ENCODE results near the gene OBSCN.
"Not testable (repeated sequence)": the region's sequence is repeated elsewhere in the genome, so short reads cannot be mapped to it uniquely, and the experiment has no call there.

Gene OBSCN

DNA sequence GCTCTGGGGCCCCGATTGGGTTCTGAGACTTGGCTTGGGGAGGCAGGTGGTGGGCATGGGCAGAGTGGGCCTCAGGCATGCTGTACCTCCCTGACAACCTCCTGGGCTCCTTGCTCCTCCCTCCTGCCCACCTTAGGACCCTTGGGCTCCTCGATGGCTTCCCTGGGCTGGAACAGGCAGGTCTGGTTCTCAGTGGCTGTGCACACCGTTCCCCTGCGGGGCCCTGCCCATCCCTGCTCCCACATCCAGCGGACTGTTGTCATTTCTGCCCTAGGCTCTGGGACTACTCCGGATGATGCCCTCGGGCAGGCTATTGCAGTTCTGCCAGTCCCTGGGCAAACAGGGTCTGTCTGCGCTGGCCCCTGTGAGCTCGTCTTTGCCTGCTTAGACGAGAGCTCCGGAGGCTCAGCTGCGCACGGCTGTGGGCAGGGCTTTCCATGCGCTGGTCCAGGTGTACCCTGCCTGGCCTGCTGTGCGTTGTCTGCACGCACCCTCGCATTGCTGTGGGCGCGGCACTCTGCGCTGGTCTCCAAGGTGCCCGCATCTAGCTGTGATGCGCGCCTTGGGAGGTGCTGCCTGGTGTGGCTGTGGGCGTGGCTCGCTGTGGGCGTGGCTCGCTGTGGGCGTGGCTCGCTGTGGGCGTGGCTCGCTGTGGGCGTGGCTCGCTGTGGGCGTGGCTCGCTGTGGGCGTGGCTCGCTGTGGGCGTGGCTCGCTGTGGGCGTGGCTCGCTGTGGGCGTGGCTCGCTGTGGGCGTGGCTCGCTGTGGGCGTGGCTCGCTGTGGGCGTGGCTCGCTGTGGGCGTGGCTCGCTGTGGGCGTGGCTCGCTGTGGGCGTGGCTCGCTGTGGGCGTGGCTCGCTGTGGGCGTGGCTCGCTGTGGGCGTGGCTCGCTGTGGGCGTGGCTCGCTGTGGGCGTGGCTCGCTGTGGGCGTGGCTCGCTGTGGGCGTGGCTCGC lies 34.0 kb upstream of the OBSCN start:
- H3K4me3 ChIP-seq (ENCODE audit: extremely low read depth, insufficient read depth, low read length, poor library complexity, severe bottlenecking); H3K36me3 ChIP-seq (ENCODE audit: control insufficient read depth, insufficient read depth, low read length): not testable (repeated sequence)
- 91 to 92% methylated on average over 16 to 20 of the region's 69 CpGs for WGBS, 2 experiments (ENCODE audit: insufficient coverage in 2 of 2)

GRCh38 chr1:228174482-228175315 lies 33.1 kb upstream of the OBSCN start:
- Histone ChIP-seq H3K9me3 (ENCODE audit: control insufficient read depth, low read length) (no peaks in the 10 kb centered on the region), H3K36me3 (ENCODE audit: control insufficient read depth, insufficient read depth, low read length) (peaks cover 4% of the 10 kb centered on the region), H3K4me3 (ENCODE audit: extremely low read depth, insufficient read depth, low read length, poor library complexity, severe bottlenecking) (no peak overlapping the region), H3K27ac (ENCODE audit: low read depth, low read length, severe bottlenecking) (no peak overlapping the region), H3K4me1 (ENCODE audit: control insufficient read depth, insufficient read depth, low read length, poor library complexity, severe bottlenecking) (no peaks in the 10 kb centered on the region)
- WGBS, 2 experiments (ENCODE audit: insufficient coverage in 2 of 2): 90 to 98% methylated on average over 35 to 40 of the region's 52 CpGs

More for the DNA sequence above, 34.0 kb upstream of the OBSCN start:
- not testable (repeated sequence) for H3K9me3 ChIP-seq (ENCODE audit: control insufficient read depth, low read length); H3K4me1 ChIP-seq (ENCODE audit: control insufficient read depth, insufficient read depth, low read length, poor library complexity, severe bottlenecking); H3K27ac ChIP-seq (ENCODE audit: low read depth, low read length, severe bottlenecking)

DNA sequence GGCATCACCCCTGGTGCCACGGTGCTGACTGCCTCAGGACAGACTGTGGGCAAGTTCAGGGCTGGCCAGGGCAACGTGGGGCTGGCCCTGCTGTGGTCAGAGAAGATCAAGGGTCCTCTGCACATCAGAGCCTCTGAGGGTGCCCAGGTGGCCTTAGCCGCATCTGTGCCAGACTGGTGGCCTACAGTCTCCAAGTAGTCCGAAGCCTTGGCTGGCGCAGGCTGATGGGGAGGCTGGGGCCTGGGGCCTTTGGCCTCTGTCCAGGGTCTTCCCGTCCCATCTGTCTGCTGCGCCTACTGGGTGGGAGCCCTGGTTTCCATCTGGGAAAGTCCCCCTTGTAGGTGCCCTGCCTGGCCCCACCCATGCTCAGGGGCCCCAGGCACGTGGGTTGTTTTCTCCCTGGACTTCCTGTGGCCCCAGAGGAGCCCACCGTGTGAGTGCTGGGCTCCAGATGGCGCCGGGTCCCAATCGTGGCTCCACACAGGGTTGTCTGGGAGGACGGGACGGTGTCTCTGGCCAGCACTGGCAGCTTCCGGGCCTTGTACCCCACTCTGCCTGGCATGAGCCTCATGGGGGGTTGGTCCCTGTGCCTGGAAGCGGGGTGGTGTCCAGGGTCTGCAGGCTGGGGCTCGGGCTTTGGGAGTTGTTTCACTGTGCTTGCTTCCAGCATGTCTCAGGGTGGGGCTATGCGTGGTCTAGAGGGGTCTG lies 32.4 kb upstream of the OBSCN start:
- Histone ChIP-seq H3K4me1 (ENCODE audit: control insufficient read depth, insufficient read depth, low read length, poor library complexity, severe bottlenecking) (no peaks in the 10 kb centered on the region), H3K36me3 (ENCODE audit: control insufficient read depth, insufficient read depth, low read length) (peaks cover 4% of the 10 kb centered on the region), H3K9me3 (ENCODE audit: control insufficient read depth, low read length) (no peaks in the 10 kb centered on the region), H3K4me3 (ENCODE audit: extremely low read depth, insufficient read depth, low read length, poor library complexity, severe bottlenecking) (no peak overlapping the region), H3K27ac (ENCODE audit: low read depth, low read length, severe bottlenecking) (no peak overlapping the region)
- WGBS, 2 experiments (ENCODE audit: insufficient coverage in 2 of 2): 90 to 98% methylated on average over 13 to 17 of the region's 18 CpGs

GRCh38 chr1:228176024-228176395 lies 31.8 kb upstream of the OBSCN start:
- Histone ChIP-seq H3K9me3 (ENCODE audit: control insufficient read depth, low read length) (no peaks in the 10 kb centered on the region), H3K27ac (ENCODE audit: low read depth, low read length, severe bottlenecking) (no peak overlapping the region), H3K4me1 (ENCODE audit: control insufficient read depth, insufficient read depth, low read length, poor library complexity, severe bottlenecking) (no peaks in the 10 kb centered on the region), H3K4me3 (ENCODE audit: extremely low read depth, insufficient read depth, low read length, poor library complexity, severe bottlenecking) (no peak overlapping the region), H3K36me3 (ENCODE audit: control insufficient read depth, insufficient read depth, low read length) (peaks cover 4% of the 10 kb centered on the region)
- WGBS, 2 experiments (ENCODE audit: insufficient coverage in 2 of 2): 79 to 100% methylated on average over 1 to 2 of the region's 4 CpGs

- H3K4me1 ChIP-seq (ENCODE audit: control insufficient read depth, insufficient read depth, low read length, poor library complexity, severe bottlenecking): no peaks in the 10 kb centered on the region
- H3K9me3 ChIP-seq (ENCODE audit: control insufficient read depth, low read length): no peaks in the 10 kb centered on the region
- no peak overlapping the region for H3K27ac ChIP-seq (ENCODE audit: low read depth, low read length, severe bottlenecking)
- WGBS, 2 experiments (ENCODE audit: insufficient coverage in 2 of 2): 91 to 95% methylated on average over 13 to 17 of the region's 19 CpGs
- no peak overlapping the region for H3K4me3 ChIP-seq (ENCODE audit: extremely low read depth, insufficient read depth, low read length, poor library complexity, severe bottlenecking)
- H3K36me3 ChIP-seq (ENCODE audit: control insufficient read depth, insufficient read depth, low read length): peaks cover 4% of the 10 kb centered on the region
Measured at GRCh38 chr1:228176461-228177182, 31.2 kb upstream of the OBSCN start.

- 92 to 96% methylated on average over 2 to 4 of the region's 5 CpGs for WGBS, 2 experiments (ENCODE audit: insufficient coverage in 2 of 2)
- Histone ChIP-seq H3K27ac (ENCODE audit: low read depth, low read length, severe bottlenecking) (no peak overlapping the region), H3K36me3 (ENCODE audit: control insufficient read depth, insufficient read depth, low read length) (peaks cover 4% of the 10 kb centered on the region), H3K4me3 (ENCODE audit: extremely low read depth, insufficient read depth, low read length, poor library complexity, severe bottlenecking) (no peak overlapping the region), H3K4me1 (ENCODE audit: control insufficient read depth, insufficient read depth, low read length, poor library complexity, severe bottlenecking) (no peaks in the 10 kb centered on the region), H3K9me3 (ENCODE audit: control insufficient read depth, low read length) (no peaks in the 10 kb centered on the region)
Measured at GRCh38 chr1:228177183-228177475, 30.7 kb upstream of the OBSCN start.

DNA sequence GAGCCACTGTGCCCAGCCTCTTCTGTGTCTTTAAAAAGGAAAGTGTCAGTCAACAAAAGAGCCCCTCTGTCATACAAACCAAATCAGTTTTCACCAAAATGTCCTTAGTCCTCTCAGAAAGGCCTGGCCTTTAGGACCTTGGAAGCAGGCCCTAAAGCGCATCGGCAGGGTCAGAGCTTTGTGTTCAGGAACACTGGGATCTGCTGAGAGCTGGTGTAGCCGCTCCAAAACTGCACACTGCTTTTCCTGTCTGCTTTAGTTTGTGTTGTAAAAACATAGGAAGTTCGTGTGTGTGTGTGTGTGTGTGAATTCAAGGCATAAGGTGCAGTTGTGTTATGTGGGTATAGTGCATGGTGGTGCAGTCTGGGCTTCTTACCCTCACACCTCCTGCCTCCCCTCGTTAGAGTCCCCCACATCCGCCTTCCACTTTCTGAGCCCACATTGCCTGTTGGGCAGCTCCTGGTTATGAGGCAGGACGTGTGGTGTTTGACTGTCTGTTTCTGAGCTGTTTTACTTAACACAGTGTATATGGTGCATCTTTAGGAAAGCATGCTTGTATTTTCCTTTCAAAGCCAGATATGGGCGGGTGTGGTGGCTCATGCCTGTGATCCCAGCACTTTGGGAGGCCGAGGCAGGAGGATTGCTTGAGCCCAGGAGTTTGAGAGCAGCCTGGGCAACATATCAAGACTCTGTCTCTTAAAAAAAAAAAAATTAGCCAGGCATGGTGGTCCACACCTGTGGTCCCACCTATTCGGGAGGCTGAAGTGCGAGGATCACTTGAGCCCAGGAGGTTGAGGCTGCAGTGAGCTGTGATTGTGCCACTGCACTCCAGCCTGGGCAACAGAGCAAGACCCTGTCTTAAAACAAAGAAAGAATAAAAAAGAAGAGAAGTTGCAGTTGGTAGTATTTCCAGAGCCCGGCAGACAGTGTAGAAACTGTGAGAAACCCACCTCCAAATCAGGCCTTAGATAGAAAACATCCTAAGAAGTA lies 29.8 kb upstream of the OBSCN start:
- Histone ChIP-seq H3K4me1 (ENCODE audit: control insufficient read depth, insufficient read depth, low read length, poor library complexity, severe bottlenecking) (no peaks in the 10 kb centered on the region), H3K36me3 (ENCODE audit: control insufficient read depth, insufficient read depth, low read length) (peaks cover 4% of the 10 kb centered on the region), H3K27ac (ENCODE audit: low read depth, low read length, severe bottlenecking) (no peak overlapping the region), H3K9me3 (ENCODE audit: control insufficient read depth, low read length) (no peaks in the 10 kb centered on the region), H3K4me3 (ENCODE audit: extremely low read depth, insufficient read depth, low read length, poor library complexity, severe bottlenecking) (no peak overlapping the region)
- 90 to 96% methylated on average over 9 to 10 of the region's 12 CpGs for WGBS, 2 experiments (ENCODE audit: insufficient coverage in 2 of 2)

- H3K4me3 ChIP-seq (ENCODE audit: extremely low read depth, insufficient read depth, low read length, poor library complexity, severe bottlenecking): no peak overlapping the region
- WGBS, 2 experiments (ENCODE audit: insufficient coverage in 2 of 2): 94 to 97% methylated on average over 7 to 9 of the region's 12 CpGs
- H3K9me3 ChIP-seq (ENCODE audit: control insufficient read depth, low read length): no peaks in the 10 kb centered on the region
- no peaks in the 10 kb centered on the region for H3K4me1 ChIP-seq (ENCODE audit: control insufficient read depth, insufficient read depth, low read length, poor library complexity, severe bottlenecking)
- H3K27ac ChIP-seq (ENCODE audit: low read depth, low read length, severe bottlenecking): no peak overlapping the region
- peaks cover 4% of the 10 kb centered on the region for H3K36me3 ChIP-seq (ENCODE audit: control insufficient read depth, insufficient read depth, low read length)
Measured at GRCh38 chr1:228178737-228179684, 28.8 kb upstream of the OBSCN start.

Data from mesodermal cell (in vitro differentiated cells).